ENCODE results near the gene STMN3.
"Not testable (repeated sequence)": the region's sequence is repeated elsewhere in the genome, so short reads cannot be mapped to it uniquely, and the experiment has no call there.

STMN3 gene

GRCh38 chr20:63652192-63652980 lies 838 bp downstream of the STMN3 start:
- DNase-seq (ENCODE audit: extremely low spot score) = no peak
- CTCF ChIA-PET = interaction anchor here (0.7 kb wide), 1 partner anchor 135 kb away, joined by 3 read pairs; no protein-coding TSS in a partner anchor
- POLR2A ChIA-PET = interaction anchor here (0.6 kb wide), 1 partner anchor 213 kb away, joined by 3 read pairs; the partner anchor contains the start of gene TPD52L2
- TF ChIP-seq CTCF (IDR thresholded peaks at IDR 0.05; ENCODE audit: control extremely low read depth, extremely low read depth, low read depth, missing control alignments) = no peak

GRCh38 chr20:63651942-63652191 lies 1.4 kb downstream of the STMN3 start:
- POLR2A ChIA-PET = interaction anchor here (0.6 kb wide), 1 partner anchor 213 kb away, joined by 3 read pairs; the partner anchor contains the start of gene TPD52L2
- no peak for DNase-seq (ENCODE audit: extremely low spot score)
- CTCF ChIA-PET = interaction anchor here (0.7 kb wide), 1 partner anchor 135 kb away, joined by 3 read pairs; no protein-coding TSS in a partner anchor
- no peak for TF ChIP-seq CTCF (IDR thresholded peaks at IDR 0.05; ENCODE audit: control extremely low read depth, extremely low read depth, low read depth, missing control alignments)

- CTCF ChIA-PET; POLR2A ChIA-PET; DNase-seq (ENCODE audit: extremely low spot score): not testable (repeated sequence)
Measured at GRCh38 chr20:63650486-63650885, 2.7 kb downstream of the STMN3 start.

- no peak for DNase-seq (ENCODE audit: extremely low spot score)
- POLR2A ChIA-PET = no interaction called here
- no peak for TF ChIP-seq CTCF (IDR thresholded peaks at IDR 0.05; ENCODE audit: control extremely low read depth, extremely low read depth, low read depth, missing control alignments)
- CTCF ChIA-PET = interaction anchor here (1.1 kb wide), 1 partner anchor 111 kb away, joined by 3 read pairs; no protein-coding TSS in a partner anchor
Measured at GRCh38 chr20:63648895-63649589, 4.2 kb downstream of the STMN3 start.

GRCh38 chr20:63648190-63648589 lies 5.0 kb downstream of the STMN3 start:
- ChIA-PET CTCF (interaction anchor here (1.1 kb wide), 1 partner anchor 111 kb away, joined by 3 read pairs; no protein-coding TSS in a partner anchor), POLR2A (no interaction called here)
- no peak for DNase-seq (ENCODE audit: extremely low spot score)
- TF ChIP-seq CTCF (IDR thresholded peaks at IDR 0.05; ENCODE audit: control extremely low read depth, extremely low read depth, low read depth, missing control alignments) = no peak

GRCh38 chr20:63645218-63645617 lies 8.0 kb downstream of the STMN3 start:
- POLR2A ChIA-PET = no interaction called here
- no peak for DNase-seq (ENCODE audit: extremely low spot score)
- no peak for TF ChIP-seq CTCF (IDR thresholded peaks at IDR 0.05; ENCODE audit: control extremely low read depth, extremely low read depth, low read depth, missing control alignments)
- CTCF ChIA-PET = interaction anchor here (1.3 kb wide), 1 partner anchor 108 kb away, joined by 3 read pairs; no protein-coding TSS in a partner anchor

- CTCF ChIA-PET = no interaction called here
- no peak for DNase-seq (ENCODE audit: extremely low spot score)
- TF ChIP-seq CTCF (IDR thresholded peaks at IDR 0.05; ENCODE audit: control extremely low read depth, extremely low read depth, low read depth, missing control alignments) = no peak
- POLR2A ChIA-PET = no interaction called here
Measured at GRCh38 chr20:63643946-63644345, 9.3 kb downstream of the STMN3 start.

All from GM10248 (cell line).